SK-N-SH (cell line): ENCODE results near the gene CDK10. TPM values are rescaled to one million over a fixed set of nuclear protein-coding genes. Genes with fewer than 3 reads are reported as not detected.

Experiments
- CTCF ChIA-PET: fragments of 300-600, 350-600 bp; formaldehyde crosslinking; extraction: SDS; loops from one replicate; lab custom pipeline; 2021; lab: Yijun Ruan, JAX
- POLR2A ChIA-PET: fragments of 350-600 bp; sonication (Branson Sonifier 250); formaldehyde crosslinking; extraction: SDS; loops from one replicate; lab custom pipeline; 2020; ENCODE audit warnings: antibody characterized with exemption, inconsistent platforms; lab: Yijun Ruan, JAX
- DNase-seq: peaks from one replicate; pipeline ENCODE4 v3.0.0; 2012
- H2AFZ ChIP-seq: fragments of 200-600 bp; sonication (generic); 2 replicates; pipeline ENCODE4 v1.8.1; 2016; ENCODE audit warnings: antibody characterized with exemption, mild to moderate bottlenecking, low read depth
- H3F3A ChIP-seq: fragments of 200-600 bp; sonication (generic); replicated peaks from 2 replicates; pipeline ENCODE3; 2016; ENCODE audit warnings: antibody characterized with exemption, mild to moderate bottlenecking; ENCODE audit not compliant: insufficient read depth
- H3K27ac ChIP-seq, 2 experiments: fragments of 200-500 bp in 1 of 2; fragments of 200-600 bp in 1 of 2; sonication (Bioruptor generic) in 1 of 2; sonication (generic), shearing (Covaris generic) in 1 of 2; 2 replicates each; pipeline versions ENCODE4 v1.5.1 to v1.6.1; 2014 to 2016; ENCODE audit warnings: low read depth in 2 of 2, inconsistent platforms in 1 of 2, low read length in 1 of 2, mild to moderate bottlenecking in 1 of 2, mixed read lengths in 1 of 2
- H3K27me3 ChIP-seq: fragments of 200-600 bp; sonication (generic), shearing (Covaris generic); 2 replicates; pipeline ENCODE4 v1.6.1; 2016; ENCODE audit warnings: mixed run types; ENCODE audit not compliant: insufficient read depth
- H3K36me3 ChIP-seq, 2 experiments: fragments of 200-500 bp in 1 of 2; fragments of 200-600 bp in 1 of 2; sonication (Bioruptor generic) in 1 of 2; sonication (generic) in 1 of 2; replicated peaks in 1 of 2; 2 replicates each; pipeline versions ENCODE3 to v1.5.1; 2014 to 2016; ENCODE audit warnings: low read length in 1 of 2, mild to moderate bottlenecking in 1 of 2; ENCODE audit not compliant: insufficient read depth in 2 of 2, control insufficient read depth in 1 of 2
- H3K4me1 ChIP-seq, 2 experiments: fragments of 200-500 bp in 1 of 2; fragments of 200-600 bp in 1 of 2; sonication (Bioruptor generic) in 1 of 2; sonication (generic), shearing (Covaris generic) in 1 of 2; 2 replicates each; pipeline versions ENCODE4 v1.5.1 to v1.6.1; 2014 to 2016; ENCODE audit warnings: low read depth in 1 of 2, low read length in 1 of 2, mixed run types in 1 of 2; ENCODE audit not compliant: insufficient read depth in 2 of 2, control insufficient read depth in 1 of 2
- H3K4me2 ChIP-seq: fragments of 200-600 bp; sonication (generic), shearing (Covaris generic); 2 replicates; pipeline ENCODE4 v1.6.1; 2017; ENCODE audit warnings: mixed run types
- H3K4me3 ChIP-seq, 2 experiments: fragments of 200-500 bp in 1 of 2; fragments of 200-600 bp in 1 of 2; sonication (Bioruptor generic) in 1 of 2; sonication (generic), shearing (Covaris generic) in 1 of 2; 2 replicates each; pipeline versions ENCODE4 v1.5.1 to v1.8.1; 2014 to 2016; ENCODE audit warnings: low read depth in 2 of 2, inconsistent platforms in 1 of 2, low read length in 1 of 2, mild to moderate bottlenecking in 1 of 2, mixed read lengths in 1 of 2, moderate library complexity in 1 of 2
- H3K79me2 ChIP-seq: fragments of 200-600 bp; sonication (generic); 2 replicates; pipeline ENCODE4 v1.8.1; 2017; ENCODE audit warnings: mild to moderate bottlenecking; ENCODE audit not compliant: insufficient read depth
- H3K9ac ChIP-seq: fragments of 200-600 bp; sonication (generic); 2 replicates; pipeline ENCODE4 v1.6.1; 2017; ENCODE audit warnings: mixed run types
- H3K9me2 ChIP-seq: fragments of 200-600 bp; sonication (generic); 2 replicates; pipeline ENCODE4 v1.6.1; 2017; ENCODE audit warnings: mixed run types
- H3K9me3 ChIP-seq: fragments of 200-600 bp; sonication (generic); 2 replicates; pipeline ENCODE4 v1.6.1; 2017; ENCODE audit warnings: mixed run types, mild to moderate bottlenecking, moderate library complexity
- H4K20me1 ChIP-seq: fragments of 200-600 bp; sonication (generic); 2 replicates; pipeline ENCODE4 v1.6.1; 2017; ENCODE audit warnings: mild to moderate bottlenecking, mixed run types; ENCODE audit not compliant: insufficient read depth
- EZH2phosphoT487 ChIP-seq: fragments of 200-600 bp; sonication (generic); IDR thresholded peaks from 2 replicates; pipeline ENCODE4 v1.6.1; 2017; ENCODE audit warnings: low read depth, mixed run types, mild to moderate bottlenecking, antibody characterized with exemption, moderate library complexity, borderline replicate concordance
- FOXJ3 ChIP-seq: sonication (generic); formaldehyde crosslinking; IDR thresholded peaks from 2 replicates; pipeline ENCODE4 v1.5.1; 2020; ENCODE audit warnings: mild to moderate bottlenecking, missing genetic modification reagents
- MEF2A ChIP-seq: IDR thresholded peaks from 2 replicates; pipeline ENCODE4 v1.4.0; 2012; ENCODE audit warnings: low read depth, borderline replicate concordance
- RFX5 ChIP-seq: IDR thresholded peaks from 2 replicates; pipeline ENCODE4 v1.6.1; 2012; ENCODE audit warnings: mild to moderate bottlenecking, improper control_type of control experiment, low read length
- USF2 ChIP-seq: fragments of 150-350 bp; IDR thresholded peaks from 2 replicates; pipeline ENCODE4 v1.6.1; 2017; ENCODE audit warnings: antibody characterized with exemption, low read length, low read depth, borderline replicate concordance
- WGBS: methylation state at CpG from one replicate; pipeline ENCODE4 v1.1.6; 2017; ENCODE audit warnings: low lambda C conversion rate; 5-methylcytosine and 5-hydroxymethylcytosine counted together
- polyA plus RNA-seq, 3 experiments: library from polyadenylated mRNA; depleted of rRNA; stranded (reverse); fragments of >200 nt; gene quantifications; 2 replicates each; pipeline ENCODE4 v1.2.3, GENCODE V29; 2012
- TF ChIP-seq, protein P1 (sequence below): IDR thresholded peaks from 2 replicates; pipeline ENCODE4 v1.4.0; 2012; ENCODE audit warnings: low read depth, borderline replicate concordance

The CDK10 gene
- polyA plus RNA-seq, 1 of the 3 experiments (the other 2 are of a cell fraction), result 84.7 TPM

GRCh38 chr16:89705006-89705405, 18.5 kb downstream of the CDK10 start:
- WGBS, result 54% methylated on average over 12 of the region's 15 CpGs
- CTCF ChIA-PET, result interaction anchor here (1.0 to 2.3 kb wide), 6 partner anchors 19 to 218 kb away, joined by 3 to 22 read pairs (median 10); partner anchors contain the start of gene TUBB3
- POLR2A ChIA-PET, result interaction anchor here (1.5 kb wide), 1 partner anchor 217 kb away, joined by 7 read pairs; no protein-coding TSS in a partner anchor

DNA sequence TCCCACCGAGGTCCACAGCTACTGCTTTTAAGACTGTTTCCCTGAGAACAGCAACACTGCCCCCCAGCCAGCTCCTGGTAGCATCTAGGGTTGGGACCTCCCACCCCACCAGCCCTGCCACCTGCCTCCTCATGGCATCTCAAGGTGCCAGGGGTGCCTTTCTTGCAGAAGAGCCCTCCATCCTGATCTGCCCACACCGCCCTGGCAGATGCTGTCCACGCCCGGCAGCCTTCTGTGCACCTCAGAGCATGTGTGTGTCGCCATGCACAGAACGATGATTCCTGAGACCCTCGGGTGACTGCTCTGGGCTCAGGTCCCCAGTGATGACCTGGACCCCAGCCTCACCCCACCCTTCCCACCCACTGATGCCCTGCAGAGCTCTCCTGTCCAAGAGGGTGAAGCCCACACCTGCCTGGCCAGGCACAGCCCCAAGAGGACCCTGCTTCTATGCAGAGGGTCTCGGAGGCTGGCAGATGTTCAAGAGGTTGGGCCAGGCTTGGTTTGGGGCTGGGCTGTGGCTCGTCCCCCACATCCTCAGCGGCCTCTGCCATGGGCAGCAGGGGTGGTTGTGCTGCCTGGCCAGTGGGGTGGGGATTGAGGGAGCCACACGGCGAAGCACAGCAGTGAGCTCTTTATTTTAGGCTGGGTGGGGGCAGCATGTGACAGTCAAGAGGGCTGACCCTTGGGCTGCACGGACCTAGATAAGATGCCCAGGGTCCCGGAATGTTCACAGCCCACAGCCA, 20.2 kb downstream of the CDK10 start:
- TF ChIP-seq FOXJ3 (CRISPR knock-in tag) (no peak), RFX5 (no peak), EZH2phosphoT487 (no peak), USF2 (no peak)
- TF ChIP-seq, protein P1, sequence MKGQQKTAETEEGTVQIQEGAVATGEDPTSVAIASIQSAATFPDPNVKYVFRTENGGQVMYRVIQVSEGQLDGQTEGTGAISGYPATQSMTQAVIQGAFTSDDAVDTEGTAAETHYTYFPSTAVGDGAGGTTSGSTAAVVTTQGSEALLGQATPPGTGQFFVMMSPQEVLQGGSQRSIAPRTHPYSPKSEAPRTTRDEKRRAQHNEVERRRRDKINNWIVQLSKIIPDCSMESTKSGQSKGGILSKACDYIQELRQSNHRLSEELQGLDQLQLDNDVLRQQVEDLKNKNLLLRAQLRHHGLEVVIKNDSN, result no peak
- no peak overlapping the region for H3K9ac ChIP-seq
- H3K27ac ChIP-seq, result no peak overlapping the region
- peaks cover 13% of the 10 kb centered on the region for H3F3A ChIP-seq
- H3K27me3 ChIP-seq, result no peaks in the 10 kb centered on the region
- H3K4me1 ChIP-seq, result peaks cover 0 to 6% of the 10 kb centered on the region in 2 experiments; a peak in 1 of 4 replicates
- no peaks in the 10 kb centered on the region for H3K9me2 ChIP-seq
- no peak overlapping the region for H2AFZ ChIP-seq
- CTCF ChIA-PET, result interaction anchor here (0.8 to 2.3 kb wide), 22 partner anchors 9 to 314 kb away, joined by 3 to 22 read pairs (median 4); partner anchors contain the start of genes MC1R and TCF25
- no peak overlapping the region for H3K4me2 ChIP-seq
- H3K79me2 ChIP-seq, result no peaks in the 10 kb centered on the region
- POLR2A ChIA-PET, result interaction anchor here (0.5 to 1.5 kb wide), 6 partner anchors 14 to 217 kb away, joined by 3 to 7 read pairs (median 5); partner anchors contain the start of genes TCF25 and VPS9D1
- H3K4me3 ChIP-seq, result no peak overlapping the region
- DNase-seq, result no peak
- no peaks in the 10 kb centered on the region for H4K20me1 ChIP-seq
- 83% methylated on average over 13 of the region's 14 CpGs for WGBS
- no peaks in the 10 kb centered on the region for H3K9me3 ChIP-seq
- no peaks in the 10 kb centered on the region for H3K36me3 ChIP-seq

More at GRCh38 chr16:89705006-89705405, 18.5 kb downstream of the CDK10 start:
- H3F3A ChIP-seq, result peaks cover 13% of the 10 kb centered on the region
- H3K79me2 ChIP-seq, result no peaks in the 10 kb centered on the region
- H3K27me3 ChIP-seq, result no peaks in the 10 kb centered on the region
- H3K4me2 ChIP-seq, result no peak overlapping the region
- no peak overlapping the region for H3K27ac ChIP-seq
- H4K20me1 ChIP-seq, result peaks cover 4% of the 10 kb centered on the region; the same call in 1 of the 2 replicates
- H3K9me3 ChIP-seq, result no peaks in the 10 kb centered on the region
- no peak overlapping the region for H3K9ac ChIP-seq
- H3K4me1 ChIP-seq, result peaks cover 6 to 12% of the 10 kb centered on the region in 2 experiments; a peak in 2 of 4 replicates
- no peak for TF ChIP-seq MEF2A
- TF ChIP-seq EZH2phosphoT487, result no peak
- H2AFZ ChIP-seq, result no peak overlapping the region
- DNase-seq, result no peak
- H3K4me3 ChIP-seq, result no peak overlapping the region
- no peaks in the 10 kb centered on the region for H3K9me2 ChIP-seq
- H3K36me3 ChIP-seq, result no peaks in the 10 kb centered on the region
